ENCODE measurements around the gene MCOLN3.

DNA sequence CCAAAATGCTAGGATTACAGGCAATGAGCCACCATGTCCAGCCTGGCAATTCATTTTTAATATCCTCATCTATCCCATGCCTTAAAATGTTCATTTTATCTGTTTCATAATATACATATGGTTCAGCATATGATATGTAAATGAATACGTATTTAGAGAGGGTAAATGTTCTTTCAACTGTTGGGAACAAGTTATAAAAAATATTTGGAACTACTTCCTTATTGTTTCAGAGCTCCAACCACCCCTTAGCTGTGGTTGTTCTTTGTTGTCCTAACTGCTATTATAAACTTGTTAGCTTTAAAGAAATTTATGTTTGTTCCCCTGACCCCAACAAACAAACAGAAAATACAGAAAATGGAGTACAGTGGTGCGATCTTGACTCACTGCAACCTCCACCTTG is 65.9 kb downstream of the MCOLN3 start:
- TF ChIP-seq CTCF (conservative IDR thresholded peaks at IDR 0.05; ENCODE audit: low read depth, low read length) = no peak
- no peak for TF ChIP-seq POLR2A (IDR thresholded peaks at IDR 0.05; ENCODE audit: low read depth, low read length)
- no peak for TF ChIP-seq CEBPB (IDR thresholded peaks at IDR 0.05; ENCODE audit: low read depth, low read length)
- TF ChIP-seq FOS (IDR thresholded peaks at IDR 0.05; ENCODE audit: low read depth, low read length) = no peak

All from IMR-90 (cell line).